HG03280 (cell line): ENCODE measurements around the gene CRACR2A.

ENCODE experiments used
- ATAC-seq: cut with Tn5 transposase; IDR thresholded peaks from one replicate; pipeline ENCODE4 v1.9.1; 2021; ENCODE audit warnings: mild to moderate bottlenecking, moderate library complexity; ENCODE audit not compliant: unreplicated experiment

The CRACR2A gene

DNA sequence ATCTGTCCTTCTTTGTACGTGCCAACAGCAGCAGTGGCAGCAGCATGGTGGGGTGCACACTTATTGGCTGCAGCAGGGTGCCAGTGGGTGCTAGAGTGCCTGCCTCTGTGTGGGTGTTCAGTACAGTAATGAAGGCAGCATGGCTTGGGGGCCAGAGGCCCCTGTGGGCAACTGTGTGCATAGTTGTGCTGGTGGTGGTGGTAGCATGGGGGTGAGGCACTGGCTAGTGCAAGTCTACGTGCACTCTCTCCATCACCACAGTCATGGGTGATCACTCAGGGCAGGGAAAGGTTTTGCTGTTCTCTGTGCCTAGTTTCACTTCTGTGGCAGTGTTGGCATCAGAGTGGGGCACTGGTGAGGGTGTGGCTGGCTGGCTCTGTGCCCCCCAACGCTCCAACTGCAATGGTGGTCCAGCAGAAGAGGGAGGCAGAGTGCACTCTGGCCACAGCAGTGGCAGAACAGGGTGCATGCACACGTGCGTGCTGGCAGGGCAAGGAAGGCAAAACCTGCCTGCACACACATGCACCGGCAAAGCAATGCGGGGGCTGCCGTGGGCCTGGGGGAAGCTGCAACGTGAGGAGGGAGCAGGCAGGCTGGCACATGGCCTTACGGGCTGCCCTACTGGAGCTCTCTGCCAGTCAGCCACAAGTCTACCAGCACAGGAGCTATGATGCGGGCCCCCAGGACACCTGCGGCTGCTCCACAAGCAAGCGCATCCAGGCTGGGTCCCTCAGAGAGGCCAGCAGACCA lies 60.1 kb downstream of the CRACR2A start:
- ATAC-seq = no peak

DNA sequence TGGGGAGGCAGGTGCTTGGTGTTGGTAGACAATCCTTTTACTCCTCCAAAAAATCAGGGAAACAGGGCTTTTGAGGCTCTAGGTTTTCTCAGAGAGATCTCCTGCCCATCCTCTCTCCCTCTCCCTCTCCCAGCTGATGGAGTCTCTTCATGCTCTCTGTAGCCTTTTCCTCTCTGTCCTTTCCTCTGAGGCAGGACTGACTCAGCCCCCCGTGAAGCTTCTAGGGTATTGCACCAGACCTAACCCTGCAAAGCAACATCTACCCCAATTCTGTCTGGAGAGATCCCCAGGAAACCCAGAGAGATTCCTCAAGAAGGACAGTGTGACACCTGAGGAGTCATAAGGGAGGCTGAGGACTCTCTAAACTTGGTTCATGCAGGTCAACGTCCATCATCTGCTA lies 66.4 kb downstream of the CRACR2A start:
- no peak for ATAC-seq

DNA sequence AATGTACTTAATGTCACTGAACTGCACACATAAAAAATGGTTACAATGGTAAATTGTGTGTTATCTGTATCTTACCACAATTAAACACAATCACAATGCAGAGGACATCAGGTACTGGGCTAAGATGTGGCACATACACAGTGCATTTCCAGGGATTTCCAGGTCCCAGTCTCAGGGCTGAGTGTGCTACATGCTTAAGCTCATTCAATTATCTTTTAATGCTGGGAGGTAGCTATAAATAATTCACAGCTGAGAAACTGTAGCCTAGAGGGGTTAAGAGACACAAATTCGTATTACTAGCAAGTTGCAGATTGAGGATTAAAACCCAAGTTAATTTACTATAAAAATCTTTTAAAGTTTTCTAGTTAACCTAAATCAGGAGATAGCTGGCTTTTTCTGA lies 67.1 kb downstream of the CRACR2A start:
- no peak for ATAC-seq

DNA sequence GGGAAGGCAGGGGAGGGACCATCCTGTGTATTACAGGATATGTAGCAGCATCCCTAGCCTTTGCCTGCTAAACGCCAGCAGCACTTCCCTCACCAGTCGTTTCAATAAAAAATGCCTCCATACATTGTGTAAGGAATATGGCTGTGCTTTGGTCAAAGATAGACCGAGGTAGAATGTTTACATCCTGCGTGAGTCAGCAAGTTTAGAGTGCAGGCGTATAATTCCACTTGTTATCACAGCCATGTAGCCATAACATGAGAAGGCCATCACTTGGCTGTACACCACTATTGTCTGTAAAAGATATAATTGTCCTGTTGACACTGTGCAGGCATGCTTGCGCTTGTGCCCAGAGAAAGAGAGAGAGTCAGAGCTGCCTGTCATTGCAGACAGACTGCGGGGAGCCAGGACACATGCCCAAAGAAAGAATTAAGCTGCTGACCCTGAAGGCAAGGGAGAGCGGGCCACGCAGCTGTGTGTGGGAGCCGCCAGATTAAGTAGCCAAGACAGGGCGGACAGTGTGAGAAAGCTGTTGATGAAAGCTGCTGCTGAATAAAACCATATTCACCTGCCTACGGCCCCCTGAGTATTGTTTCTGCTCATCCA lies 68.4 kb downstream of the CRACR2A start:
- no peak for ATAC-seq

DNA sequence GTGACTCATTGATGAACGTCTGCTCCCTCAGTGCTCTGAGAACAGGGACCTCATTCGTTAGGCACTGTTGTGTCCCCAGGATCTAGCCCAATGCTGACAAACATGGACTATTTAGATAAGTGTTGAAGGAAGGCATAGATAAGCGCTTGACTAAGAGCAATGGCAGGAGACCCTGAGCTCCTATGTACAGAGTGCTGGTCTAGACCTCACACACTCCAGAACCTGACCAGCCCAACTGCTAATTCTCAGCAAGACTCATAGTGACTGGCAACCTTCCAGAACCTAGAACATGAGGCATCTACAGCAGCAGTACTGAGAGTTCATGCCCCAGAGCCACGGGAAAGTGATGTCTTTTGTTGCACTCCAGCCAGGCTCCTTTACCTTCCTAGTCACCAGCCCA lies 69.2 kb downstream of the CRACR2A start:
- ATAC-seq = no peak

DNA sequence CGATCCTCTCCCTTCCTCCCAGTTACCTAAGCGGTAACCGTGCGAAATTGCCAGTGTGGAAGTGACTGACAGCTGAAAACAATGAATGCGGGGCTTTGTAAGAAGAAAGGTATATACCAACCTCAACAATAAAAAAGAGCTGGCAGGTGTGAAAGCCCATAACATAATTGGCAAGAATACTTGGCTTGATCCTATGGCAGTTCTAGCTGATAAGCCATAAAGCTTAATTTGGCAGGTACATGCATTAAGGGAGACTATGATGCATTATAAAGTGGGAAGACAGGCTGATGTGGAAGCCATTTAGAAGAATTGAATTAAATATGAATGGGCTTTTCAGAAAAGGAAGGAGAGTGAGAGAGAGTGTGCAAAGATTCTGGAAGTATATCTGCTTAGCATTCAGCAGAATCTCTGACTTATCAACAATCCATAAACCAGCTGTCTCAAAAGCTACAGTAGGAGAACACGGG lies 71.3 kb downstream of the CRACR2A start:
- ATAC-seq = no peak

DNA sequence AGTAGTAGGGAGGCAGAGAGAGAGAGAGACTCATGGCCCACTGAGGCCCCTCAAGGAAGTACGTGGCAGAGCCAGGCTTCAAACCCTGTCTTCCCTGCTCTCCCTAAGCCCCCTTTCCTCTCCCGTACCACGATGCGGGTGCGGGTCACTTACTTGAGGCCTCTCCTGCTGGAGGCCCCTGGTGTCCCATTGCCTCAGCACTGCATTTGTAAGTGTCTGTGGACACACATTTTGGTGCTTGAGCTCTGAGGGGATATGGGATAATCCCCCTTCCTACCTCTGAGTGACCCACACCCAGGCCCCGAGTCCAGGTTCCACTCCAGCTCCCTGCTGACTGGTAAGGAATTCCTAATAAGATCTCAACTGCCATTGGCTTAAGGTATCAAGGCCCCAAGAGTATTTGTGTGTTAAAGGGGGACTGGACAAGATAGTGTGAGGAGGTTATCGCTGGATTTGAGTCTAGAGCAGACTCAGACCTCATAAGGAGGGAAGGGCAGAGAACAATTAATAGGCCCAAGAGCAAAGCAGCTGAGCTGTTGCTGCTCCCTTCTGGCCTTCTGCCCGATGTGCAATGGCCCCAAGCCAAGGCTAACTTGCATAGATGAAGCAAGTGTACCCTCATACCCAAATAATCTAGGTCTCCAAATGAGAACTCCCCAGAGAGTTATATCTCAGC lies 71.9 kb downstream of the CRACR2A start:
- no peak for ATAC-seq

DNA sequence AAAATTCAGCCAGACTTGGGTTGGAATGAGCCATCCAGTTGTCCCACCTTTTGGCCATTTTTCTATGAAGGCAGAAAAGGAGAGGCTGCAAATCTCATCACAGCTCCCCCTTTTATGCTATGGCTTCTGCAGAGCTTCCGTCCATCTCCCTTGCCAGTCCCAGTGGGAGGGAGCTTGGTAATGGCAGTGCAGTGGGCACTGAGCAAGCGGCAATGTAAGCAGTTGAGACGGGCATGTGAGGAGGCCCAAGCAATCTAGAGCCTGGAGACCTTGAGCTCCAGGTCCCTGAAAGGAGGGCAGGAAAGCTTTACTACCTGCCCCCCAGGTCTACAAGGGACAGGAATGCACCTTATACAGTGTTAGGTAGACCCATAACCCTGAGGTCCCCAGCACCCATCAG lies 73.1 kb downstream of the CRACR2A start:
- ATAC-seq = no peak

DNA sequence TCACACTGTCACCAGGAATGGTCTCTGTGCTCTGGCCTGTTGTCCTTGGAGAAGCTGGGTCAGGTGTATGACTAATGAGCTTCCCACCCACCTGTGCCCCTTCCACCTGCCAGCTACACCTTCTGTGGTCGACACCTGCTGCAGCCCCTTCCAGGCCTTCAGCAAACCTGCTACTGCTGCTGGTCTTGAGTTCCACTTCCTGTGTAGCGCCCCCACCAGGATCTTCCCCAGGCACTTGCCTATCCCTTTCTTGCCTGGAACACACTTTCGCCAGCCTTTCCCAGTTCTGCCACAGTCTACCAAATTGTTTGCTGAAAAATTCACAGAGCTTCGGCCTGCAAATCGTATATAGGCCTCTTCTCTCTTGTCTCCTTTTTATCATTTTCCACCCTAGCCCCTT lies 75.3 kb downstream of the CRACR2A start:
- no peak for ATAC-seq

DNA sequence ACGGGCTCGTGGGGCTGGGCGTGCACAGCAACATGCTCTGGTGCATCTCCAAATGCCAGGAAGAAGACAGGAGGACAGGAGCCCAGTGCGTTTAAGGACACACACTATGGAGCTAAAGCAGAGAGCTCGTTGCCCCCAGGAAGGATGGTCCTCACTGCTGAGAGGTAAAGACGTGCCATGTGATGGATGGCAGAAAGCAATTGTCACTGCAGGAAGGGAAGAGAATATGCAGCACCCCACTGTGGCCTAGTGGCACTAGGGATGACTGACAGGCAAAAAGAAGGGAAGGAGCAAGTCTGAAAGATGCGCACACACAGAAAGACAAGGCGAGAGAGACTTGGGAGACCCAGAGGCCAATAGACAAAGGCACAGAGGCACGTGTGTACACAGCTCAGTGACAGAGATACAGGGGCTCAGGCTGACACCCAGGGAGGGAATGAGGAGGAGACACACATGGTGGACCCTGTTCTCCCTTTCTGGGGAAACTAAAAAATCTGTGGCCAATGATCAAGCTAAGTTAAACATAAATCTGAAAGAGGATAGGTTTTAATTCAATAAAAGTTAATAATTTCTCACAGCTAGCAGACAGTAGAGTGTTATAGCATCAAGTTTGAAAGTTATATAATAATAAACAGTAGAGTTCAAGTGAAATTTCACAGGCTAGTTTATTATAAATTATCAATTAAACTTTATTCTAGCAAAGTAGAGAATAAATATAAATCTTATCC lies 78.8 kb downstream of the CRACR2A start:
- no peak for ATAC-seq

DNA sequence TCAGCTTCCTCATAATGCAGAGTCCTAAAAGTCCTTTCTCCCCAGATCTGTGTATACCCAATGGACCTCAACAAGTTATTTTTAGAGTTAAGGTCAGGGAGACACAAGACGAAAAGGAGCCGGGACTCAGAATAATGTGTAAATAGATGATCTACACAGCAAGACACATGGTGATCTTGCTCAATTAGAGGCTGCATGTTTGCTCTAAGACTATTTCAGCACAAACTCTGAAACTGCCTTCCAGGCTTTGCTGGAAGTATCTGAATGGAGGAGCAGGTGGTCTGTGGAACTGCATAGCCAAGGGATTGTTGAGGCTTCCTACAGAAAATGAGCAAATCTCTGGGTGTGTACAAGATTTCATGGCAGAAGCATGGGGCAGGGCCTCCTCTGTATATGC lies 80.8 kb downstream of the CRACR2A start:
- ATAC-seq = no peak

DNA sequence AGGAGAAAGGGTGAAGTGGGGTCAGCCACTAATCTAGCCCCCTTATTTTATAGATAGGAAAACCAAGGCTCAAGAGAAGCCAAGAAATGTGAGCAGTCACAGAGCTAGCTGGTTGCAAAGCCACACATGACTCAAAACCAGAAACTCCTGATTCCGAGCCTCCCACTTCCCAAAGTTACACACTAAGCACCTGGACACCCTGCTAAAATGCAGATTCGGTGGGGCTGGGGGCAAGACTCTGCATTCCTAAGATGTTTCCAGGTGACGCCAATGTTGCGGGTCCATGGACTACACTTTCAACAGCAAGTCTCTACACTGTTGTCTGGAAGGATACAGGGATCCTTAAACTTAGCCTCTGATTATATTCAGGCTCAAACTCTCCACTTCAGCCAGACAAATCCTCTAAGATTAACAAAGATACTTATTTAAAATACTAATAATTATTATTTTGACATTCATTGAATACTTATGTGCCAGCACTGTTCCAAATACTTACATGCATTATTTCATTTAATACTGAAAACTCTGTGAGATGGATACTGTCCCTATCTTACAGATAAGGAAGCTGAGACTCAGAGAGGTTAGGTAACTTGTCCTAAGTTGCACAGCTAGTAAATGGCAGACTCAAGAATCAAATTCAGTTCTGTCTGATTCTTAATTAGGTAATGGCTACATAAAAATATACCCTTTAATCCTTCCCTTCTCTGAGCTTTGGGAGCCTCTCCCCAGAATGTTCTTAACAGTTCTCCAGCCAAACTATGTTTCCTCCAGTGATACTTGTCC lies 81.4 kb downstream of the CRACR2A start:
- ATAC-seq = no peak

DNA sequence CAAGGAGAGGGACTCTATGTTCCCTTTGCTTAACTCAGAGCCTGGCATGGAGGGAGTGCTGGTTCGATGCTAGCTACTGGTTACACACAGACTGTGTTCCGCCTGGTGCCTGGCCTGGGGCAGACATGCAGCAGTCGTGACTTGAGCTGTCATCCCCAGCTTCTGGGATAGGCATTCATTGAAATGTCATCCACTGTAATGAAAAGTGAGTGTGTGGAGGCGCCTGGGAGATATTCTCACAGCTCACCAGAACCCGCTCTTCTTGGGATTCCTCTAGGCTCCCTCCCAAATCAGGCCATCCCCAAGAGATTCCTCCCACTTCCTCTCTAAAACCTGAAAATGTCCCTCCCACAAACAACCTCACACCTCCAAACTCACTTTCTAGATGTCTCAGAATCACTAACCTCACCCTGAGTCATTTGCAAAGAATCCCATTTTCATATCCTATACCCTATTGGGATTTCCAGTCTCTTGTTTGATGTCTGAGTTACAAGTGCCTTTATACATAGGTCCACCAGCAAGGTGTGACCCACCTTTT lies 82.8 kb downstream of the CRACR2A start:
- ATAC-seq = no peak

DNA sequence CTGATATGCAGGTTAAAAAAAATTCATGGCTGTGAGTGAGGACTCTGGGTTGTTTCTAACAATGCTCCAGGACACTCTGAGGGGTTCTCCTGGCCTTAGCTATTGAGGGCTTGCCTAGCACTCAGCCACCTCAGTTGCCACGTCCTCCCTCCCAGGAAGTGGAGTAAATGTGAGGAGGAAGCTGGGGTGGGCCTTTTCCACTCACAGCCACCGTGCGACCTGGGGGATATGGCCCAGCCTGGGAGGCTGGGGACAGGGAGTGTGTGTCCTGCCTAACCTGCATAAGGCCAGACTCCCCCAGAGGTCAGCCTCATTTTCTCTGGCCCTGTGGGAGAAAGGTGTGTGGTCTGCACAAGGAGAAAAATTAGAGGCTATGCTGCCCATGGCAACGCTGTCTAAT lies 83.3 kb downstream of the CRACR2A start:
- ATAC-seq = no peak

DNA sequence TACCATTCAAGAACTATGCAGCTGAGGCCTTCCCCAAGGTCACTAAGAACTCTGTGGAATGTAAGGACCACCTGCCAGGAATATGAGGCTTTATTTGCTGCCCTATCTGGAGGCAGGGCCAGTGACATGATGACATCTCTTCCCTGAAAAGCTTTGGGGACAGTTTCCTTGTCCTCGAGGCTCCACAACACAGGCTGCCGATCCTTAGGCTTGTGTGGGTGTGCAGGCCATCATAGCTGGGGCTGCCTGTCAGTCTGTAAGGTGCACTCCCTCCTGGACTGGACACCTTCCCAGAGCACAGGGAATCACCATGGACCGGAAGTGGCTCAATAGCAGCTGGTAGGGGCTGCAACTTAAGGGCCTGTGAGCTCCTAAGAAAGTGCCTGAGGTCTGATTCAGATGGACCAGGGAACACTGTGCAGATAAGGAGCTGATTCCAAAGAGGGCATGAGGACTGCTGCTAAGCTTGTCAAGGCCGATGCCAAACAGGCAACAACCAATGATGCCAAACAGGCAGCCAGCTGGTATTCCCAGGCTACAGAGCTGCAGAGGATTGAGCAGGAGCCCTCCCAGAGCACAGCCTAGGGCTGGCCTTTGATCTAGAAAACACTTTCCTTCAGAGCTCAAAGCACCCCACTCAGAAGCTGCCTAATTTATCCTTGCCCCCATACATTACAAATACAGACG lies 84.3 kb downstream of the CRACR2A start:
- ATAC-seq = no peak

DNA sequence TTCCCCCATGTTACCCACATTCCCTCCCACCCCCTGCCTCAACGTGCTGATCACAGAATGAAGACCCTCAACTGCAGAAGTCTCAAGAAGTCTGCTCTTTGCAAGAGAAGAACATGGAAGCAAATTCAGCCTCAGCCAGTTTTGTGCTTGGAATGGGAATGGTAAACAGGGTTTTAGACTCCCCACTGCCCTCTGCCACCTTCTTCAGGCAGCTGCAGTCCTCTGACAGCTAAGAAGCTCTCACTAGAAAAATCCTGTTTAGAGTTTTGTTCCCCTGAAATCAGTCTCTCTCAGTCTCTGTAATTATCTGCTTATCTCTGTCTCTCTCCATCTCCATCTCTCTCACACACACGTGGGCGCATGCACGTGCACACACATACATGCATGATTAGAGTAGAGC lies 85.4 kb downstream of the CRACR2A start:
- ATAC-seq = no peak

DNA sequence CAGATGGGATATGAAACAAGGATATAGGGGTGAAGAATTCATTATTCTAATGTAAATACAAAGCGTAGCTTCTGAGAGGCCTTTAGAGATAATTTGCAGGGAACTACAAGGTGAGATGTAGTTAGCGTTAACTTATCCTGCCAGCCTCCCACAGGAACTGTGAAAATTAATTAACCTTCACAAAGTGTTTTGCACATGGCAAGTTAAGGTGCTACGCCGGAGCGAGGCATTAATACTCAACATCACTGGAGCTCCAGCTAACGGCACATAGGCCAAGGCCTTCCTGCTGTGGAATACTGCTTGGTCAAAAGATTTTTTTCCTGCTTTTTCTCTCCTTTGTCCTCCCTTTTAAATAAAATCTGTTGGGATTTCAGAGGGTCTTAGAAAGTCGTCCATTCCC lies 86.5 kb downstream of the CRACR2A start:
- no peak for ATAC-seq

DNA sequence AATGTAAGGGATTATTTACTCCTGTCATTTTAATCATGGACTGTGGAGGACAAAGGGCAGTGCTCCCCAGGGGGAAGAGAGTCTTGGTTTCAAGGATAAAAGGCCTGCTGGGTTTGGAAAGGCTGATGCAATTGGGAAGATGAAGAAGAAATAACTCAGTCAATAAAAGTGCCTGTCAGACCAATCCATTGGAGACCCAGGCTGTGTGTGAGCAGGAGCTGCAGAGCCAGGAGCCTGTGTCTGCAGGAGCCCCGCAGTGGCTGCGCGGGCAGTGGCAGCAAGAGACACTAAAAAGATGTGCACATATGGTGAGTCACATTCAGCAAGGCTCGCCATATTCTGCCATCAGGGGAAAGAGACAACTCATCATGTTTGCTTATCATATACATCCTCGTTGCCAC lies 90.4 kb downstream of the CRACR2A start:
- ATAC-seq = no peak

DNA sequence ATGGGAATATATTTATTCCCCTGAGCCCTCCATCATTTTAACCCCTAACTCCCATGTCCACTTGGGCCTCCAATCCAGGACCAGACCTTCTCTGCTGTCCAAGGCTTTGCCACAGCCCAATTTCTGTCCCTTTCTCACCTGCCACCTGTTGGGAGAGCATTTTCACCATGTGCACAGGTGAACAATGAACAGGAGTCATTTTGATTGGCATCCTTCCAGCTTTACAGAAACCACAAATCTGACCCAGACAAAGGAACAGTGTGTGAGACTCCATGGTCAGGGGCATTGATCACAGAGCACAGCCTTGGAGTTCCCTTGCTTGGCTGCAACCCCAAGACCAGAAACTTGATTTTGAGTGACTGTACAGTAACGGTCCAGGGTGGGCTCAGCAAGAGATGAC lies 91.9 kb downstream of the CRACR2A start:
- ATAC-seq = no peak
